Mesenchymal stem cell (in vitro differentiated cells and primary cell): ENCODE results near the gene FOXF2.
A peak's percentile ranks its signal among the peaks of the same experiment; 100 is the strongest.

Experiments used
- DNase-seq: peaks from one replicate; pipeline ENCODE4 v3.0.0-alpha.2; 2013
- H2AFZ ChIP-seq: one replicate; pipeline ENCODE4 v1.6.1; 2013; ENCODE audit warnings: low read depth, mild to moderate bottlenecking, control low read depth, inconsistent platforms, low read length, moderate library complexity
- H2AK5ac ChIP-seq: 2 replicates; pipeline ENCODE4 v1.6.1; 2013; ENCODE audit warnings: low read length, moderate library complexity, mild to moderate bottlenecking, inconsistent platforms; ENCODE audit not compliant: severe bottlenecking
- H2BK120ac ChIP-seq: one replicate; pipeline ENCODE4 v1.6.1; 2013; ENCODE audit warnings: low read depth, mild to moderate bottlenecking, inconsistent platforms, low read length, moderate library complexity
- H2BK12ac ChIP-seq, 2 experiments: one replicate each; pipeline ENCODE4 v1.6.1; 2013; ENCODE audit warnings: inconsistent platforms in 2 of 2, low read length in 2 of 2, mild to moderate bottlenecking in 2 of 2, moderate library complexity in 2 of 2, control low read depth in 1 of 2
- H2BK15ac ChIP-seq: one replicate; pipeline ENCODE4 v1.6.1; 2013; ENCODE audit warnings: mild to moderate bottlenecking, low read depth, inconsistent platforms; ENCODE audit not compliant: poor library complexity, severe bottlenecking
- H2BK5ac ChIP-seq: 2 replicates; pipeline ENCODE4 v1.6.1; 2013; ENCODE audit warnings: low read depth, mild to moderate bottlenecking, low read length, control low read depth, inconsistent platforms; ENCODE audit not compliant: poor library complexity, severe bottlenecking
- H3K14ac ChIP-seq, 2 experiments: one replicate each; pipeline ENCODE4 v1.6.1; 2013; ENCODE audit warnings: inconsistent platforms in 2 of 2, low read length in 2 of 2, control low read depth in 1 of 2, mild to moderate bottlenecking in 1 of 2, moderate library complexity in 1 of 2
- H3K18ac ChIP-seq, 2 experiments: one replicate each; pipeline ENCODE4 v1.6.1; 2013; ENCODE audit warnings: inconsistent platforms in 2 of 2, low read length in 2 of 2, control low read depth in 1 of 2, low read depth in 1 of 2, mild to moderate bottlenecking in 1 of 2
- H3K23ac ChIP-seq, 2 experiments: one replicate each; pipeline ENCODE4 v1.6.1; 2013; ENCODE audit warnings: inconsistent platforms in 2 of 2, low read length in 2 of 2, mild to moderate bottlenecking in 2 of 2, moderate library complexity in 2 of 2, control low read depth in 1 of 2
- H3K27ac ChIP-seq: 2 replicates; pipeline ENCODE4 v1.5.1; 2013; ENCODE audit warnings: mild to moderate bottlenecking, moderate library complexity, low read length, control low read depth, inconsistent platforms; ENCODE audit not compliant: poor library complexity, severe bottlenecking
- H3K27me3 ChIP-seq, 2 experiments: 2 replicates each; pipeline versions ENCODE4 v1.6.1 to v1.7.0; 2013; ENCODE audit warnings: low read length in 2 of 2, mild to moderate bottlenecking in 2 of 2, moderate library complexity in 2 of 2, control low read depth in 1 of 2, inconsistent platforms in 1 of 2; ENCODE audit not compliant: control insufficient read depth in 1 of 2, insufficient read depth in 1 of 2
- H3K36me3 ChIP-seq, 2 experiments: 2 replicates each; pipeline versions ENCODE4 v1.6.1 to v1.7.0; 2013; ENCODE audit warnings: low read length in 2 of 2, control low read depth in 1 of 2, inconsistent platforms in 1 of 2, low read depth in 1 of 2, mild to moderate bottlenecking in 1 of 2; ENCODE audit not compliant: insufficient read depth in 2 of 2, control insufficient read depth in 1 of 2
- H3K4ac ChIP-seq, 2 experiments: one replicate each; pipeline ENCODE4 v1.6.1; 2013; ENCODE audit warnings: inconsistent platforms in 2 of 2, low read length in 2 of 2, mild to moderate bottlenecking in 2 of 2, moderate library complexity in 2 of 2, control low read depth in 1 of 2, low read depth in 1 of 2
- H3K4me1 ChIP-seq: 2 replicates; pipeline ENCODE4 v1.6.1; 2013; ENCODE audit warnings: low read depth, low read length, control low read depth; ENCODE audit not compliant: control insufficient read depth, insufficient read depth
- H3K4me2 ChIP-seq: 2 replicates; pipeline ENCODE4 v1.6.1; 2013; ENCODE audit warnings: low read length, mild to moderate bottlenecking, inconsistent platforms; ENCODE audit not compliant: poor library complexity, severe bottlenecking
- H3K4me3 ChIP-seq, 2 experiments: 2 replicates each; pipeline versions ENCODE4 v1.5.1 to v1.7.0; 2013; ENCODE audit warnings: low read length in 2 of 2, mild to moderate bottlenecking in 2 of 2, control low read depth in 1 of 2, low read depth in 1 of 2; ENCODE audit not compliant: insufficient read depth in 1 of 2
- H3K79me1 ChIP-seq: replicated peaks from 2 replicates; pipeline ENCODE4 v1.6.1; 2013; ENCODE audit warnings: mild to moderate bottlenecking, control low read depth, low read length, inconsistent platforms; ENCODE audit not compliant: poor library complexity, severe bottlenecking
- H3K9ac ChIP-seq: 2 replicates; pipeline ENCODE4 v1.7.0; 2013; ENCODE audit warnings: mild to moderate bottlenecking, low read length, moderate library complexity
- H3K9me3 ChIP-seq: 2 replicates; pipeline ENCODE4 v1.7.0; 2013; ENCODE audit warnings: mild to moderate bottlenecking, low read length; ENCODE audit not compliant: control insufficient read depth
- H4K8ac ChIP-seq: one replicate; pipeline ENCODE4 v1.6.1; 2013; ENCODE audit warnings: inconsistent platforms, mild to moderate bottlenecking, low read length, moderate library complexity
- H4K91ac ChIP-seq: one replicate; pipeline ENCODE4 v1.6.1; 2013; ENCODE audit warnings: mild to moderate bottlenecking, low read length, inconsistent platforms
- WGBS: methylation state at CpG from one replicate; pipeline ENCODE4 v1.1.7; 2013; ENCODE audit warnings: mixed read lengths; 5-methylcytosine and 5-hydroxymethylcytosine counted together

FOXF2 gene

GRCh38 chr6:1388630-1389368, 577 bp upstream of the FOXF2 start:
- Histone ChIP-seq H2BK5ac (no peak overlapping the region), H3K23ac (no peak overlapping the region), H2AK5ac (no peak overlapping the region), H4K8ac (no peak overlapping the region), H2BK12ac (no peak overlapping the region), H3K27me3 (peaks cover 27 to 90% of the 10 kb centered on the region in 2 experiments), H3K36me3 (no peaks in the 10 kb centered on the region), H3K4me3 (peak overlapping the region in 1 of 2 experiments; percentile 73), H2BK120ac (no peak overlapping the region), H3K4me2 (peak overlapping the region; percentile 56), H3K79me1 (no peaks in the 10 kb centered on the region), H3K4me1 (peaks cover 47% of the 10 kb centered on the region), H3K9ac (peak overlapping the region; percentile 45), H3K9me3 (no peaks in the 10 kb centered on the region), H3K14ac (no peak overlapping the region), H3K4ac (no peak overlapping the region), H2BK15ac (peak overlapping the region; percentile 52), H4K91ac (no peak overlapping the region), H3K27ac (no peak overlapping the region), H3K18ac (peak overlapping the region in 1 of 2 experiments; percentile 11), H2AFZ (no peak overlapping the region)
- WGBS = under 1% methylated on average over 35 of the region's 36 CpGs
- DNase-seq = no peak

GRCh38 chr6:1390133-1390945, 963 bp downstream of the FOXF2 start:
- Histone ChIP-seq H3K14ac (no peak overlapping the region), H2BK5ac (no peak overlapping the region), H4K8ac (no peak overlapping the region), H3K4ac (no peak overlapping the region), H2AK5ac (no peak overlapping the region), H3K27ac (no peak overlapping the region), H3K79me1 (no peaks in the 10 kb centered on the region), H3K9me3 (no peaks in the 10 kb centered on the region), H2BK12ac (peak overlapping the region in 1 of 2 experiments; percentile 10), H3K4me3 (peak overlapping the region in 1 of 2 experiments; percentile 90), H3K18ac (peak overlapping the region in 1 of 2 experiments; percentile 38), H2BK15ac (peak overlapping the region; percentile 95), H3K4me2 (peak overlapping the region; percentile 82), H3K9ac (peak overlapping the region; percentile 72), H2BK120ac (no peak overlapping the region), H2AFZ (peak overlapping the region; percentile 61), H4K91ac (no peak overlapping the region), H3K23ac (peak overlapping the region in 1 of 2 experiments; percentile 57), H3K4me1 (peaks cover 39% of the 10 kb centered on the region), H3K36me3 (peaks cover 0 to 14% of the 10 kb centered on the region in 2 experiments), H3K27me3 (peaks cover 12 to 90% of the 10 kb centered on the region in 2 experiments)
- WGBS = under 1% methylated on average over 88 of the region's 106 CpGs
- peak; percentile 59 for DNase-seq

GRCh38 chr6:1390946-1391799, 1.8 kb downstream of the FOXF2 start:
- Histone ChIP-seq H3K27ac (no peak overlapping the region), H2AFZ (no peak overlapping the region), H3K4me2 (no peak overlapping the region), H3K4ac (no peak overlapping the region), H3K79me1 (no peaks in the 10 kb centered on the region), H3K36me3 (peaks cover 0 to 22% of the 10 kb centered on the region in 2 experiments), H2BK15ac (peak overlapping the region; percentile 95), H2BK5ac (no peak overlapping the region), H3K27me3 (peaks cover 6 to 90% of the 10 kb centered on the region in 2 experiments), H4K8ac (no peak overlapping the region), H2BK120ac (no peak overlapping the region), H3K18ac (peak overlapping the region in 1 of 2 experiments; percentile 11), H3K14ac (no peak overlapping the region), H3K4me3 (peak overlapping the region in 1 of 2 experiments; percentile 90), H2AK5ac (no peak overlapping the region), H3K9ac (peak overlapping the region; percentile 72), H2BK12ac (peak overlapping the region in 1 of 2 experiments; percentile 10), H3K4me1 (peaks cover 38% of the 10 kb centered on the region), H4K91ac (no peak overlapping the region), H3K23ac (peak overlapping the region in 1 of 2 experiments; percentile 57), H3K9me3 (no peaks in the 10 kb centered on the region)
- WGBS = 9% methylated on average over 29 of the region's 30 CpGs
- DNase-seq = no peak
